ENCODE results near the gene MCF2L.

- TF ChIP-seq, protein P1, sequence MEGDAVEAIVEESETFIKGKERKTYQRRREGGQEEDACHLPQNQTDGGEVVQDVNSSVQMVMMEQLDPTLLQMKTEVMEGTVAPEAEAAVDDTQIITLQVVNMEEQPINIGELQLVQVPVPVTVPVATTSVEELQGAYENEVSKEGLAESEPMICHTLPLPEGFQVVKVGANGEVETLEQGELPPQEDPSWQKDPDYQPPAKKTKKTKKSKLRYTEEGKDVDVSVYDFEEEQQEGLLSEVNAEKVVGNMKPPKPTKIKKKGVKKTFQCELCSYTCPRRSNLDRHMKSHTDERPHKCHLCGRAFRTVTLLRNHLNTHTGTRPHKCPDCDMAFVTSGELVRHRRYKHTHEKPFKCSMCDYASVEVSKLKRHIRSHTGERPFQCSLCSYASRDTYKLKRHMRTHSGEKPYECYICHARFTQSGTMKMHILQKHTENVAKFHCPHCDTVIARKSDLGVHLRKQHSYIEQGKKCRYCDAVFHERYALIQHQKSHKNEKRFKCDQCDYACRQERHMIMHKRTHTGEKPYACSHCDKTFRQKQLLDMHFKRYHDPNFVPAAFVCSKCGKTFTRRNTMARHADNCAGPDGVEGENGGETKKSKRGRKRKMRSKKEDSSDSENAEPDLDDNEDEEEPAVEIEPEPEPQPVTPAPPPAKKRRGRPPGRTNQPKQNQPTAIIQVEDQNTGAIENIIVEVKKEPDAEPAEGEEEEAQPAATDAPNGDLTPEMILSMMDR (optimal IDR thresholded peaks at IDR 0.05 in 1 of 3, IDR thresholded peaks at IDR 0.05 in 1 of 3, conservative IDR thresholded peaks at IDR 0.05 in 1 of 3; ENCODE audit: extremely low read depth in 1 of 3, insufficient read depth in 2 of 3, low read length in 3 of 3) = no peak
- TF ChIP-seq EZH2 (IDR thresholded peaks at IDR 0.05; ENCODE audit: low read length) = no peak
These were observed 160.5 kb downstream of the MCF2L start for GRCh38 chr13:113129480-113129879.

Data from keratinocyte (primary cell).